NCI-H2029 (cell line): ENCODE results near the gene ALDH3B1.
A peak's percentile ranks its signal among the peaks of the same experiment; 100 is the strongest.

Experiments used
- DNase-seq: peaks from one replicate; lab custom pipeline; 2025; lab: John Stamatoyannopoulos, UW

Gene ALDH3B1

DNA sequence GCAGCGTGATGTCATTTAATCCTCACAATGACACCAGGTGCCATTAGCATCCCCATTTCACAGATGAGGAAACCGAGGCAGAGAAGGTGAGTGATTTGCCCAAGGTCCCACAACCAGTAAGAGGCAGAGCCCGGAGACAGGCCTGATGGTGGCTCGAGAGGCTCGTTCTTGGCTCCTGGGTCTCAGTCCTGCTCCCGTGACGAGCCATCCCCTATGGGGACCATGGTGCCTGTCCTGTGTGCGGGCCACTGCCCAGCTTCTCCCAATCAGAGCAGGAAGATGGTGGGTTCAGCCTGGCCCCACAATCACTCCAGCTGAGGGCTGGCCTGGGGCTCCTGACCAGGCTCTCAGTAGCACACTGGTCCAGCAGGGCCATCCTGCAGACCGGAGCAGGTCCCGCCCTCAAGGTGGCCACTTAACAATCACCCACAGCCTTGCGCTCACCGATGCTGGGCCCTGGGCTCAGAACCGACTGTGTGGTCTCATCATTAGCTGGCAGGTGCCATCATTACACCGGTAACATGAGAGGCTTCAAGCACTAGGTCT is 3.6 kb downstream of the ALDH3B1 start:
- no peak for DNase-seq

DNA sequence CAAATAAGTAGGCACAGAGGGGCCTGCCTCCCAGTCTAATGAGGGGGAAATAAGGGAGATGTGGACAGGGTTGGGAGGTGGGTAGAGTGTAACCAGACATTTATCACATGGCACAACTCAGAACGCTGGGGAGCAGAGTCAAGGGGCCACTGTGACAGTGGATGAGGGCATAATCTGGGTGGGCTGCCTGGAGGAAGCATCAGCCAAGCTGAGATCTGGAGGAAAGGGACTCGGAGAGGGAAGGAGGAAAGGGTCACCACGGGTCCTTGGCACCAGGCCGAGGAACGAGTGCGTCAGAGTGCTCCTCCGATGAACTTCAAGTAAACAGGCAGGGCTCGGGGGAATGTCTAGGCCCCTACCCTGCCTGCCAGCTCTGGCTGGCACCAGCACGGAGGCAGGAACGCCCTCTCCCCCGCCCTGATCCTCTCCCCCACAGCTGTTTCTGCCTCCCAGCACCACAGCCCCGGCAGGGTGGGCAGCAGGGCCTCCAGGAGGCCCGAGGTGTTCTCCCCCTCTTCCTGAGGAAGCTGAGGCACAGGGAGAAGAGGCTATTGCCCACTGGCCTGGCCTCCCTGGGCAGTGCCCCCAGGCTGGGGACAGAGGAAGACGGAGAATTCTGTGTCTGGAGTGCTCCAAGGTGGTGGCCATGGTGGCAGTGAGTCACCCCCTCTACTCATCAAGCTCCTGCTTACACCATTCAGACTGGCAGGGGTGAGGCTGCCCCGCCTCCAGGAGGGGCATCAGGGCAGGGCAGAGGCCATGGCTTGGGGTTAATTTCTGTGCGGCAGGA is 4.2 kb downstream of the ALDH3B1 start:
- DNase-seq = peak; percentile 62

DNA sequence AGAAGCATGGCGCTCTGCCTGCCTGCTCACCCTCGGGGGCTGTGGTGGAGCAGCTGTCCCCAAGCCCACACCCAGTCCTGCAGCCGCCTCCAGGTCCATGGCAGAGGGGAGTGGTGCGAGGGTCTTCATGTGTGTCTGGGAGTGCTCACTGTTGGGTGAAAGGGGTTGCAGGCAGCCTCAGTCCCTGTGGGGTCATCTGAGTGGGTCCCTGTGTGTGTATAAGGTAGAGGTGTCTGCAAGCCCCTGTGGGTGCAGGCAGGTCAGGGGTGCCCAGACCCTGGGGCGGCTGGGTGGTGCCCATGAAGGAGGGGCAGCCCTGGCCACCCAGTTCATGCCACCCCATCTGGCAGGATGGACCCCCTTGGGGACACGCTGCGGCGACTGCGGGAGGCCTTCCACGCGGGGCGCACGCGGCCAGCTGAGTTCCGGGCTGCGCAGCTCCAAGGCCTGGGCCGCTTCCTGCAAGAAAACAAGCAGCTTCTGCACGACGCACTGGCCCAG is 4.9 kb downstream of the ALDH3B1 start:
- DNase-seq = no peak

DNA sequence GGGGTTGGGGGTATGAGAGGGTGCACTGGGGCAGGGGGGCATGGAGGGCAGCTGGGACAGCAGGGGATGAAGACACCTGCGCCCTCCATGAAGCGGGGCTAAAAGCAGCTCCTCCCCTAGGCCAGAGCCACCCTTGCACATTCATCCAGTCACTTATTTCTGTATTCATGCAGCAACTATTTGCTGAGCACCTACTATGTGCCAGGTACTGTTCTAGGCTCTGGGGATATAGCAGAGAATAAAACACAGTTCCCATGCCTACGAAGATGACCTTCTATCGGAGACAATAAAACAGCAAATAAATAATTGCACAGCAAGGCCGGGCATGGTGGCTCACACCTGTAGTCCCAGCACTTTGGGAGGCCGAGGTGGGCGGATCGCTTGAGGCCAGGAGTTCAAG is 5.3 kb downstream of the ALDH3B1 start:
- DNase-seq = no peak

DNA sequence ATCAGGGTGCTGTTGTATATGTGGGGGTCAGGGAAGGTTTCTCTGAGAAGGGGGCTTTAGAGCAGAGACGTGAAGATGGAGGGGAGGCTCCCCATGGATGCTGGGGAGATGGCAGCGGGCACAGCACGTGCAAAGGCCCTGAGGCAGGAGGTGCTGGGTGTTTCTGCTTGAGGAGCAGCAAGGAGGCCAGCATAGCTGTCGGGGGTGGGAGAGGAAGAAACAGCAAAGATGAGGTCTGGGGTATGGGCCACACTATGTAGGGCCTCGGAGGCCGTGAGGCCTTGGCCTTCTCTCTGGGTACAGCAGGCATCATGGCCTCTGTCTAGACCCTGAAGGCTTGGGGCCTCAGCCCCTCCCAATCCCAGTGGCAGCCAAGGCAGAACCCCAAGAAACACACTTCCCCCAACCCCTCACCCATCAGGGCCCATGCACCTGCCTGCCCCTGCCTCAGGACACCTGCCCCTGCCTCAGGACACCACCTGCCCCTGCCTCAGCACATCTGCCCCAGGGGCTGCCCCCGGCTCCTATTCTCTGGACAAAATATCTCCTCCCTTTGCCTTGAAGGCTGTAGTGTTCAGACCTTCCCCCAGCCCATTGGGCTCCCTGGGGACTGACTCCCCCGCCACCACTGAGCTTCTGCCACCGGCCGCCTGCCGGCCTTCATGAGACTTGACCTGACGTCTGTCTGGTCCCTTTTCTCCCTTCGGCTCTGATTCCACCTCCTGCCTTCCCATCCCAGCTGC is 6.2 kb downstream of the ALDH3B1 start:
- no peak for DNase-seq

DNA sequence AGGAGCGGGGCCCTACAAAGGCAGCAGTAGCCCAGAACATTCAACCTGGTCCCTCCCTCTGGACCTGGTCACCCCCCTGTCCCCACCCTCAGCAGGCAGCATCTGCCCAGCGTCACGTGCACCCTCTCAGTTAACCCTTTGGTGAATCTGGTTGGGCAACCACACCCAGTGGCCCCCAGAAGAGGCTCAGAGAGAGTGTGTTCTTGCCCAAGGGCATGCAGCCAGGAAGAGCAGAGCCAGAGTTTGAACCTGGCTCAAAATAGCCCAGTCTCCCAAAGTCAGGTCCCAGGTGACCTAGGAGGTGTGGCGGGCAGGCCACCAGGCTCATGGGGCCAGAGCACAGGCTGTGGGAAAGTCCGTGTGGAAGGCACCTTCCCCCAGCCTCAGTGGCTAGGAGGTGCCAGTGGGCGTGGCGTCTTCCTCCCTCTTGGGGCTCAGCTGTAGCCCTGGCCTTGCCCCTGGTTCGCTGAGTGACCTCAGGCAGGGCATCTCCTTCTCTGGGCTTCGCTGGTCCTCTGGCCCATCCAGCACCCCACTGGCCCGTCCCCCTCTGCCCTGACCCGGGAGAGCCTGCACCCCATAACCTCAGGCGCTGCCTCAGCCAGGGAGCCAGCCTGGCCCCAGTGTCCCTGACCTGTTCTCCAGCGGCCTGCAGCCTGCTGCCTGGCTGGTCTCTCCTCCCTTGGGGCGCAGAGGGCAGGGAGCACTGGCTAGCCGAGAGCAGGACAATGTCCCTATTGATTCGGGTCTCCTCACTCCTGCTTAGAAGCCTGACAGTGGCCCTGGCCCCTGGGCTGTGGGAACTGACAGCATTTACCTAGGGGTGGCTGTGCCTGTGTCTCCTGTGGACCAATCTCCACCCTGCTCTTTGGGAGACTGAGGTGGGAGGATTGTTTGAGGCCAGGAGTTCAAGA is 7.0 kb downstream of the ALDH3B1 start:
- DNase-seq = no peak

DNA sequence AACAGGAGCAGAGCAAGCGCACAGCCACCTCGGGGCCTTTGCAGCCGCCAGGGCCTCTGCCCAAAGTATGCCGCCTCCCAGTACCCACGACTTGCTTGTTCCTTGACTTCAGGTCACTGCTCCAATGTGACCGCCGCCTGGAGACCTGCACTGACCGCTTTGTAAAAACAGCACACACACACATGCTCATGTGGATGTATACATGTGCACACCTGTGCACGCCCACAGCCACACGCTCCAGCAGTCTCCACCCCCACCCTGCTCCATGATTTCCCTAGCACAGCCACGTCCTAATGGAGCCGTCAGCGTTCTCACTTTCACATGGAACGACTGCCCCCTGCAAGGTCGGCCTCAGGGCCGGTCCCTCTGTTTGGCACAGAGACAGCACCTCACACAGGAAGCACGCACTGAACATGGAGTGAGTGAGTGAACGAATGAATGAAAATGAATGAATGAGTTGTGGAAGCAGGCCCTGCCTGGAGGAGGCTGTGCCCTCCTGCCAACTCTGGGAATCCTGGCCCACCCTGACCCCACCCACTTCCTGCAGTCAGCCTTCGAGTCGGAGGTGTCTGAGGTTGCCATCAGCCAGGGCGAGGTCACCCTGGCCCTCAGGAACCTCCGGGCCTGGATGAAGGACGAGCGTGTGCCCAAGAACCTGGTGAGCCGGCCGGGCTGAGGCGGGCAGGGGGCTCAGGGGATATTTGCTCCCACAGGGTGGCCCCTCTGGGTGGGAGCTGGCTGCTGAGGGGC is 8.0 kb downstream of the ALDH3B1 start:
- no peak for DNase-seq

DNA sequence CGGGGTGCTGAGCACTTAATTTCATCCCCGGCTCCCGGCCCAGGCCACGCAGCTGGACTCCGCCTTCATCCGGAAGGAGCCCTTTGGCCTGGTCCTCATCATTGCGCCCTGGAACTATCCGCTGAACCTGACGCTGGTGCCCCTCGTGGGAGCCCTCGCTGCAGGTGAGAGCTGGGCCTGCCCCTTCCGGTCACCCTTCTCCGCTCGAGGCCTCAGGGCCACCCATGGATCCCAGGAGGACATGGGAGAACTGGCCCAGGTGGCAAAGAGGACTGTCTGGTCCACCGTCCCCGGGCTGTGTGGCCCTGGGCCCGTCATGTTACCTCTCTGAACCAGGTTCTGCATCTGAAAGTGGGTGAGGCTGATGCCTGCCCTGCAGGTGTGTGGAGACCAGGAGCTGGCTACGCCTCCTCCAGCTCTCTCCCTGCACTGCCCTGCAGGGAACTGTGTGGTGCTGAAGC is 8.6 kb downstream of the ALDH3B1 start:
- DNase-seq = no peak

DNA sequence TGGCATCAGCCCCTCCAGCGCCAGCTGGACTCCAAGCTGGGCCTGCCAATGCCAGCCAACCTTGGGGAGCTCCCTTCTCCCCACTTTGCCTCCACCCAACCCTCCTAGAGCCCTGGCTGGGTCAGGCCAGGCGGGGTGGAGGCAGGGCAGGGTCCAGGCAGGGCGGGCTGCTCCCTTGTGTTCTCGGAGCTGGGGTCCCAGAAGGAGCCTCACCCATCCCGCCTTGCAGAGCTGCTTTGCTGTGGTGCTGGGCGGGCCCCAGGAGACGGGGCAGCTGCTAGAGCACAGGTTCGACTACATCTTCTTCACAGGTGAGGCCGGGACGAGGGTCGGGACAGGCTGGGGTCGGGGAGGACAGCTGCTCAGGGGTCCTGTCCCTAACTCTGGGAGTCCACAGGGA is 9.4 kb downstream of the ALDH3B1 start:
- no peak for DNase-seq

DNA sequence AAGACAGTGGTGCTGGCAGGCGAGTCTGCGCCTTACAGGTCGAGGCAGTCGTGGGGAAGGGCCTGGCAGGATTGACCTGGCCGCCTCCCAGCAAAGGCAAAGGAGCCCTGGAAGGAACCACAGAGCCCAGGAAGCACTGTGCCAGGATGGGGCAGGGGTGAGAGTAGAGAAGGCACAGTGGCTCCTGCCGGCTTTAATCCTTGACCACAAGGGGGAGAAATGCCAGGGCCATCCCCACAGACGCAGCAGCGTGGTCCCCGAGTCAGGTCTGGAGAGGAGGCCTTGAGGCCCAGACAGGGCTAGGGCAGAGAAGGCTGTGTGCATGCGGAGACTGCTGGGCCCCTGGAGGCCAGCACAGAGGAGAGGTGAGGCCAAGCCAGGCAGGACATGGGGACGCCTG is 10.4 kb downstream of the ALDH3B1 start:
- DNase-seq = no peak

DNA sequence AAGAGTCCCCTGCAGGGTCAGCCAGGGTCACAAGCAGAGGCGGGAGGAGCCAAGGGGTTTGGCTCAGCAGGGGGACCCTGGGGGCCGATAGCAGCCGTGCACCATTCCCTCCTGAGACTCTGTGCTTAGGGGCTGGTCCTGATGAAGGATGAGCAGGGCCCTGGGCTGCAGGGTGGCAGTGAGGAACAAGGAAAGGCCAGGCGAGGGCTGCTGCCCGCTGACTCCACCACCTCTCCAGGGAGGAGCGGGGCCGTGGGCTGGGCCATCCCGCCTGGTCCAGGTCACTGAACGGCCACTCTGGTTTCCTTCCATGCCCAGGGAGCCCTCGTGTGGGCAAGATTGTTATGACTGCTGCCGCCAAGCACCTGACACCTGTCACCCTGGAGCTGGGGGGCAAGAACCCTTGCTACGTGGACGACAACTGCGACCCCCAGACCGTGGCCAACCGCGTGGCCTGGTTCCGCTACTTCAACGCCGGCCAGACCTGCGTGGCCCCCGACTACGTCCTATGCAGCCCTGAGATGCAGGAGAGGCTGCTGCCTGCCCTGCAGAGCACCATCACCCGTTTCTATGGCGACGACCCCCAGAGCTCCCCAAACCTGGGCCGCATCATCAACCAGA is 11.2 kb downstream of the ALDH3B1 start:
- DNase-seq = no peak

DNA sequence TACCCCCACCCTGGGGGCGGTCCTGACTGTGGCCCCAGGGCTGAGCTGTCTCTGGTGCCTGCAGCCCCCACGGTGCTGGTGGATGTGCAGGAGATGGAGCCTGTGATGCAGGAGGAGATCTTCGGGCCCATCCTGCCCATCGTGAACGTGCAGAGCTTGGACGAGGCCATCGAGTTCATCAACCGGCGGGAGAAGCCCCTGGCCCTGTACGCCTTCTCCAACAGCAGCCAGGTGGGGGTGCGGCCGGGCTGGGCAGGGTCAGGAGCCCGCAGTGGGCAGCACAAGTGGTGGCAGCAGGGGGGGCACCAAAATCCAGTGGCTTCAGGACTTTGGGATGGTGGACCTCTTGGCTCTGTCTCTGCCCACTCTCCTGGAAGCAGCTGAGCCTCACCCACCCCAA is 12.4 kb downstream of the ALDH3B1 start:
- no peak for DNase-seq

DNA sequence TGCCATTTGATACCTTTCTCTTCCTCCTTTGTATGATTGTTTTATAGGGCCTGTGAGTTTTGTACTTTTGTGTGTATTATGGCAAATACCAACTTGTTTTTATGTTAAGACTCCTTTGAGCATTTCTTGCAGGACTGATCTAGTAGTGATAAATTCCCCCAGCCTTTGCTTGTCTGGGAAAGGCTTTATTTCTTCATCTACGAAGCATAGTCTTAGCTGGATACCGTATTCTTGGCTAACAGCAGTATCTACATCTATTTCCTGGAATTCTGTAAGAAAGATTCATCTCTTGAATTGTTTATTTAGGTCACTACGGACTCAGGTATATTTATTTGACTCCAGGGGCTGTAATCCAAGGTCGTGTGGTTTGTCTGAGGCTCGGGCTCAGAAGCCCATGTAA is 14.4 kb downstream of the ALDH3B1 start:
- no peak for DNase-seq

DNA sequence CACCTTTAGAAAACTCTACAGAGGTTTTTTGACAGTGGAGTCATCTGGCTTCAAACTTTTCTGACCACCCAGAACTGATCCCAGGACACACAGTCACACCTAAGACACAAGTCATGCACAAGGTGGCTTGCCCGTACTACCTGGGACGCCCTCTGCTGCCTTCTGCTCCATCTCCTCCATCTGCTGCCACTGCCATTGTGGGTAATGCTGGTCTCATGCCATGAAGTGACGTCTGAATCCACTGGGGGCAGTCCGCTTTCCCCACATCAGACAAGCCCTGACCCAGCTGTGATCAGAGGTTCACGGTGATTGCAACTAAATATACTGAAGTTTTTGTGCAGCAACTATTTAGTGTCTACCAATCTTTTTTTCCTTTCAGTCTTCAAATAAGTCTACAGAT is 14.9 kb downstream of the ALDH3B1 start:
- DNase-seq = no peak

DNA sequence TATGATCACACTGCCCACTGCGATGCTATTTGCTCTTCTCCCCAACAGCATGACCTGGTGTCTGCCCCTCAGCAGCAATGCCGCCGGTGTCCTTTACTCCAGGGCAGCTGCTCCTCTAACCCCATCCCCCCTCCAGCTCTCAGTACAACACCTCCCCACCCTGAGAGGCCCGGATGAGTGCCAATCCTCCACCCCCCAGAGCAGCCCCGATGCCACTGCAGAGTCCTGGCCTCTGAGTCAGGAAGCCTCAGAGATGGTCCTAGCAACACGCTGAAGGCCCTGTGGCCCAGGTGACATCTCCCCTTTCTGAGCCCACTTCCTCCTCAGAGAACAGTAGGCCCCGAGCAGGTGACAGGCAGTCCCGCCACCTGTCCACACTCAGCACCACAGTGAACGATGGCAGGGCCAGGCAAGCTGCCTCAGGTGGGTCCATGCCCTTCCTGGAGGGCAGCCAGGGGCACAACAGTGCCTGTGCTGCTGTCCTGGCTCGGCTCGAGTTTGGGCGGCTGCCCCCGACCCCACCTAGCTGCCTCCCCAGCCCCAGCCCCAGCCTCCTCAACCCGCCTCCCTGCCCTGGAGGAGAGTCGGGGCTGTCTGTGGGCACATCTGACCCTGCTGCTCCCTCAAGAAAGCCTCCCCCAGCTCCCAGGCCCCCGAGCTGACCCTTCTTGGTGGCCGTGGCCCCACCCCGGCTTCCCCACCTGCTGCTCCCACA is 16.4 kb downstream of the ALDH3B1 start:
- peak; percentile 81 for DNase-seq

DNA sequence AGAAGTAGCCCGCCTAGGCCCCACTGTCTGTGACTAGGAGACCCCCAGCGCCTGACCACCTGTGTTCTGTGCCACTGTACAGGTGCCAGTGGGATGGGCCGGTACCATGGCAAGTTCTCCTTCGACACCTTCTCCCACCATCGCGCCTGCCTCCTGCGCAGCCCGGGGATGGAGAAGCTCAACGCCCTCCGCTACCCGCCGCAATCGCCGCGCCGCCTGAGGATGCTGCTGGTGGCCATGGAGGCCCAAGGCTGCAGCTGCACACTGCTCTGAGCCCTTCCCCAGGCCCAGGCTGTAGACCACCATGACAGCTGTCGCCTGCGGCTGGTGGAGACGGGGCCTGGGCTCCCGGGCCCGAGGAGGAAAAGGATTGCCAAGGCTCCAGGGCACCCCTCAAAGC is 17.5 kb downstream of the ALDH3B1 start:
- DNase-seq = no peak

DNA sequence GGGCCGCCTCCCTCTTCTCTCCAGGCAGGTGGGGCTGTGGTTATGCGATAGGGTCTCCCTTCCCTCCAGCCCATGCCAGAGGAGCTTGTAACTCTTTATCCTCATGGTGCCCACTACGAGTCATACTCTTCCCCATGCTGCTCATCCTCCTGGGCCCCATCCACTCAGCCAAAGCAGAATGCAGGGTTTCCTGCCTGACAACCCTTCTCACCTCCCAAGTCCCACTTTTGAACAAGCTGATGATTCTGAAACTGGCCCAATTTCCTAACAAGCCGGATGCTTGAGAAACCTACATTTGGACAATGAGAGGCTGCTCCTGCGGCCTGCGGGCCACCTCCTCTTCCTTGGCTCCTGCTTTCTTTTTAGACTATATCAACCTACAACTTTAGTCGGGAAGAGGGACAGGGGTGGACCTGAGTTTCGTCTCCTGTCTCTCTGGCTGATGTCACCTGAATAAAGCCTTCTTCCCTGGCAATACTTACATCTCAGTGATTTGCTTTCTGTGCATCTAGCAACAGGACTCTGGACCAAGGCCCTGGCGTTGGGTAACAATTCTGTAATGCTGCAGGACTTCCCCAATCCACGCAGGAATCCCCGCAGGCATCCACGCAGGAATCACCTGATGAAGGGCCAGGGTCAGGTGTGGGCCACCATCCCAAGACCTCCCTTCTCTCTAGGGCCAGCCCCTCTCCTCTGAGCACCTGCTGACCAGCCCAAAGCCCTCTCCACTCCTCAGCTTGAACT is 18.8 kb downstream of the ALDH3B1 start:
- DNase-seq = no peak

DNA sequence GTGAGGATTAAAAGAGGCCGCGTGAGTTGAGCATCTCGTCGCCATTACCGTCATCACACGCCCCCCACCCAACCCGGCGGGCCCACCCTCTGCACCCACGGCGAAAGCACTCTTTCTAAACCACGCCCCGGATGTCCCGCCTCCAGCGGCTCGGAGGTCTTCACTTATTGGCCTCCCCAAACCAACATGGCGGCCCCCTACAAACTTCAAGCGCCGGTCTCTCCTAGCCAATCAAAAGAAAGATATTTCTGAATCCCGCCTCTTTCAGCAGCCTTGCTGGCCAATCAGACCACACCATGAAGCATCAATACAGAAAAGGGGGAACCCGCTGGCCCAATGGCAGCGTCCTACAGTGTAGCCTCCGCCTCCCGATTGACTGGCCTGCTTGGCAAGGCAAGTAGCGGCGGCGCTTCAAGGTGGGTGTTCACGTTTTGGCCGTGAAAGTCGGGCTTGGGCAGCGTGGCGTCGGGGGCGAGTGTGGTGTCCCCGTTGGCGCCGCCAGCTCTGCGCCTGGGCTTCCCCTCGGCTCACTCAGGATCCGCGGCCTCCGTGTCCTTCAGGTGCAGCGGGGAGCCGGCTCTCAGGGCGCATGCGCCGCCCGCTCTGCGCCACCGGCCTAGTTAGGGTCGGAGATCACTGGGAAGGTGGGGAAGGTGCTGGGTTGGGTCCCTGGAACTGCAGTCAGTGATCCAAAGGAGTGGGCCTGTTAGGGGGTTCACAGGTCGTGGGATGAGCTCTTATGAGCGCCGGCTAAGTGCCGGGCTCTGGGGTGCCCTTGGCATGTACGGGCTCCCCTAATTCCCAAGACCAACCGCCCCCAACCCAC is 20.4 kb downstream of the ALDH3B1 start, which contains the start of gene NDUFS8:
Gene NDUFS8, plus strand, starts transcription at position 364 of the 826 bp plus-strand sequence. CDS start 1,471 bp downstream, outside the sequence.
- peak; percentile 98 for DNase-seq
